HEK293T (cell line): ENCODE measurements around the gene SLC8B1.

ENCODE experiments used
- ARNT ChIP-seq: fragments of 450-650 bp; IDR thresholded peaks from 2 replicates; pipeline ENCODE4 v1.6.1; 2017; ENCODE audit warnings: mild to moderate bottlenecking
- BHLHE40 ChIP-seq: fragments of 450-650 bp; IDR thresholded peaks from 2 replicates; pipeline ENCODE4 v1.6.1; 2016; ENCODE audit warnings: mild to moderate bottlenecking, moderate library complexity, borderline replicate concordance
- CTBP1 ChIP-seq: fragments of 450-650 bp; IDR thresholded peaks from 2 replicates; pipeline ENCODE4 v1.6.1; 2016; ENCODE audit warnings: borderline replicate concordance
- FOXA1 ChIP-seq: fragments of 450-650 bp; IDR thresholded peaks from 2 replicates; pipeline ENCODE4 v1.6.1; 2016; ENCODE audit warnings: mild to moderate bottlenecking
- FOXK2 ChIP-seq: fragments of 450-650 bp; IDR thresholded peaks from 2 replicates; pipeline ENCODE4 v1.6.1; 2016; ENCODE audit warnings: mild to moderate bottlenecking
- FOXM1 ChIP-seq: fragments of 450-650 bp; IDR thresholded peaks from 2 replicates; pipeline ENCODE4 v1.6.1; 2017; ENCODE audit warnings: mild to moderate bottlenecking, borderline replicate concordance
- HDGF ChIP-seq: fragments of 450-650 bp; IDR thresholded peaks from 2 replicates; pipeline ENCODE4 v1.6.1; 2017; ENCODE audit warnings: antibody characterized with exemption, borderline replicate concordance
- LEF1 ChIP-seq: fragments of 450-650 bp; IDR thresholded peaks from 2 replicates; pipeline ENCODE4 v1.6.1; 2017; ENCODE audit warnings: mild to moderate bottlenecking, borderline replicate concordance
- NFRKB ChIP-seq: fragments of 450-650 bp; IDR thresholded peaks from 2 replicates; pipeline ENCODE4 v1.6.1; 2016; ENCODE audit warnings: mild to moderate bottlenecking, moderate library complexity
- SP1 ChIP-seq: fragments of 450-650 bp; IDR thresholded peaks from 2 replicates; pipeline ENCODE4 v1.6.1; 2017
- SUZ12 ChIP-seq: fragments of 450-650 bp; IDR thresholded peaks from 2 replicates; pipeline ENCODE4 v1.6.1; 2016; ENCODE audit warnings: mild to moderate bottlenecking
- TARDBP ChIP-seq: fragments of 450-650 bp; IDR thresholded peaks from 2 replicates; pipeline ENCODE4 v1.6.1; 2016
- TF ChIP-seq, protein P1 (sequence below): fragments of 450-650 bp; IDR thresholded peaks from 2 replicates; pipeline ENCODE4 v1.6.1; 2016

DNA sequence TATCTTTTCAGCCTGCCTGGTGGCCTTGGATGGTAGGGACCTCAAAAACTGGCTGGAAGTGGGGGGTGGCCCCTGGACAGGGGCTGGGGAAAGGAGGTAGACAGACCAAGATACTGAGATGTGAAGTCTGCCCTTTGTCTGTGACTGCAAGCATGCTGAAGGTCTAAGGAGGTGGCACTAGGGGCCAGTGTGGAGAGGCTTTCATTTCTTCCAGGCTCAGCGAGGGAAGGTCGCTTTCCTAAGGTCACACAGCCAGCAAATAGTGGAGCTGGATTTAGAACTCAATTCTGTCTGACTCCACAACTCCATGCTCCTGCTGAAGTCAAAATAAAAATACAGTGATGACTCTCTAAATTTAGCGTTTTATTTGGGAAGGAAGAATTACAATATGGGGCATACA is 12.2 kb upstream of the SLC8B1 start:
- TF ChIP-seq BHLHE40 (no peak), TARDBP (no peak), SUZ12 (no peak), SP1 (no peak), FOXA1 (no peak), NFRKB (no peak), FOXM1 (no peak), HDGF (no peak), LEF1 (no peak), CTBP1 (no peak), ARNT (no peak), FOXK2 (no peak)
- TF ChIP-seq, protein P1, sequence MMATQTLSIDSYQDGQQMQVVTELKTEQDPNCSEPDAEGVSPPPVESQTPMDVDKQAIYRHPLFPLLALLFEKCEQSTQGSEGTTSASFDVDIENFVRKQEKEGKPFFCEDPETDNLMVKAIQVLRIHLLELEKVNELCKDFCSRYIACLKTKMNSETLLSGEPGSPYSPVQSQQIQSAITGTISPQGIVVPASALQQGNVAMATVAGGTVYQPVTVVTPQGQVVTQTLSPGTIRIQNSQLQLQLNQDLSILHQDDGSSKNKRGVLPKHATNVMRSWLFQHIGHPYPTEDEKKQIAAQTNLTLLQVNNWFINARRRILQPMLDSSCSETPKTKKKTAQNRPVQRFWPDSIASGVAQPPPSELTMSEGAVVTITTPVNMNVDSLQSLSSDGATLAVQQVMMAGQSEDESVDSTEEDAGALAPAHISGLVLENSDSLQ, result no peak
